Adipocyte (in vitro differentiated cells): Measurements from ENCODE around the gene SLC6A4.
A peak's percentile ranks its signal among the peaks of the same experiment; 100 is the strongest.
"Not testable (repeated sequence)": the region's sequence is repeated elsewhere in the genome, so short reads cannot be mapped to it uniquely, and the experiment has no call there.

ENCODE experiments used
- DNase-seq: peaks from one replicate; pipeline ENCODE4 v3.0.0-alpha.2; 2015; ENCODE audit warnings: low read depth
- H3K27me3 ChIP-seq: replicated peaks from 2 replicates; pipeline ENCODE4 v1.7.0; 2013; ENCODE audit warnings: mild to moderate bottlenecking, low read length, moderate library complexity; ENCODE audit not compliant: control insufficient read depth, insufficient read depth
- H3K36me3 ChIP-seq: 2 replicates; pipeline ENCODE4 v1.7.0; 2013; ENCODE audit warnings: low read length, mild to moderate bottlenecking, moderate library complexity; ENCODE audit not compliant: control insufficient read depth, insufficient read depth, severe bottlenecking
- H3K4me1 ChIP-seq: 2 replicates; pipeline ENCODE4 v1.7.0; 2013; ENCODE audit warnings: mild to moderate bottlenecking, low read length, moderate library complexity; ENCODE audit not compliant: control insufficient read depth, insufficient read depth
- H3K4me3 ChIP-seq: 2 replicates; pipeline ENCODE4 v1.7.0; 2013; ENCODE audit warnings: mild to moderate bottlenecking, low read length, moderate library complexity
- H3K9ac ChIP-seq: 2 replicates; pipeline ENCODE4 v1.7.0; 2013; ENCODE audit warnings: mild to moderate bottlenecking, low read length, moderate library complexity
- H3K9me3 ChIP-seq: 2 replicates; pipeline ENCODE4 v1.7.0; 2013; ENCODE audit warnings: mild to moderate bottlenecking, low read length, moderate library complexity; ENCODE audit not compliant: control insufficient read depth

Gene SLC6A4

DNA sequence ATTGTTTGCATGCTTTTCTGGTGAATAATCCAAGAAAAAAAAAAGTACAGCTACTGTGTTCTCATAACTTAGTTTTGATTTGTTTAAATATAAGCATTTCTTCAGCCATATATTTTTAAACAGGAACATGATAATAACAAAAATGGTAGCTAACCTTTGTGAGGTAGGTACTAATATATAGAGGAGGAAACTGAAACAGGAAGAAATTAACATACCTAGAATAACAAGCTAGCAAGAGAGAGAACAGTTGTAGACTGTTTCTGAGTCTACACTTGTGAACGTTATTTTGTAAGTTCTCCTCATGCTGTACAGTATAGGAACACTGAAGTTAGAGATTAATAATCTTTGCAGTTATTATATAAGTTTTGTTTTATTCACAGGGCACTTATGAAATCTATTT lies 69.5 kb downstream of the SLC6A4 start:
- Histone ChIP-seq H3K4me3 (no peak overlapping the region), H3K27me3 (no peaks in the 10 kb centered on the region), H3K4me1 (peaks cover 15% of the 10 kb centered on the region), H3K36me3 (peaks cover 28% of the 10 kb centered on the region), H3K9ac (no peak overlapping the region), H3K9me3 (no peaks in the 10 kb centered on the region)
- no peak for DNase-seq

- no peaks in the 10 kb centered on the region for H3K27me3 ChIP-seq
- H3K9me3 ChIP-seq = no peaks in the 10 kb centered on the region
- H3K36me3 ChIP-seq = peaks cover 27% of the 10 kb centered on the region
- peaks cover 18% of the 10 kb centered on the region for H3K4me1 ChIP-seq
- H3K4me3 ChIP-seq = no peak overlapping the region
- H3K9ac ChIP-seq = no peak overlapping the region
- DNase-seq = no peak
Measured at GRCh38 chr17:30165147-30165546, 70.3 kb downstream of the SLC6A4 start.

GRCh38 chr17:30164531-30164930 lies 71.0 kb downstream of the SLC6A4 start:
- Histone ChIP-seq H3K36me3 (peaks cover 25% of the 10 kb centered on the region), H3K9ac (no peak overlapping the region), H3K27me3 (no peaks in the 10 kb centered on the region)

GRCh38 chr17:30161601-30162000 lies 73.9 kb downstream of the SLC6A4 start:
- H3K27me3 ChIP-seq = no peaks in the 10 kb centered on the region
- H3K9me3 ChIP-seq = no peaks in the 10 kb centered on the region
- peaks cover 18% of the 10 kb centered on the region for H3K4me1 ChIP-seq
- peaks cover 34% of the 10 kb centered on the region for H3K36me3 ChIP-seq
- H3K4me3 ChIP-seq = no peak overlapping the region
- peak; percentile 24 for DNase-seq
- H3K9ac ChIP-seq = no peak overlapping the region

More at GRCh38 chr17:30164531-30164930, 71.0 kb downstream of the SLC6A4 start:
- no peaks in the 10 kb centered on the region for H3K9me3 ChIP-seq
- H3K4me3 ChIP-seq = no peak overlapping the region
- DNase-seq = no peak
- H3K4me1 ChIP-seq = peaks cover 18% of the 10 kb centered on the region

DNA sequence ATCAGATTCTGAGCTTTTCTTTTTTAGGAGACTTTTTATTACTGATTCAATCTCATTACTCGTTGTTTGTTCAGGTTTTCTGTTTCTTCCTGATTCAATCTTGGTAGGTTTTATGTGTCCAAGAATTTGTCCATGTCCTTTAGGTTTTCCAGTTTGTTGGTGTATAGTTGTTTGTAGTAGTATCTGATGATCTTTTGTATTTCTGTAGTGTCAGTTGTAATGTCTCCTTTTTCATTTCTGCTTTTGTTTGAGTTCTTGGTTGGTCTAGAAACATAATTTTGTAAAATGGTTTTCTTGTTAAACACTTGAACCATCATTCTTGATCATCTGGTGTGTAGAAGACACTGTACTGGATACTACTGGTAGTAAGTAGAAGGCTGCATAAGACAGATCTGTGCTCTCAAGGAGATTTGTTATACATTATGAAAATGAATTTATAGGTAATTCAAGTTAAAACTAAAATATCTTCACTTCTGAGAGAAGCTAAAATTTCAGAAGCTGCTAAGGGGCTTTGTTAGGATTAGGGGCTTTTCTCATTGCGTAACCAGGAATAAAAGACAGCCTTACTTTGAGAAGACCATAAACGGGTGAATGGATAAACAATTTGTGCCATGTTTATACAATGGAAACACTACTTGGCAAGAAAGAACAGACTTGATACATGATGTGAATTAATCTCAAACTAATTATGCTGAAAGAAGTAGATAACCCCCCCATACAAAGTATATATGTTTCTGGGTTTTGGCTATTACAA lies 74.9 kb downstream of the SLC6A4 start:
- Histone ChIP-seq H3K9ac (no peak overlapping the region), H3K4me1 (peaks cover 18% of the 10 kb centered on the region), H3K27me3 (no peaks in the 10 kb centered on the region), H3K4me3 (no peak overlapping the region), H3K9me3 (no peaks in the 10 kb centered on the region), H3K36me3 (peaks cover 35% of the 10 kb centered on the region)
- DNase-seq = no peak

- H3K4me3 ChIP-seq = no peak overlapping the region
- H3K36me3 ChIP-seq = peaks cover 25% of the 10 kb centered on the region
- no peaks in the 10 kb centered on the region for H3K9me3 ChIP-seq
- H3K27me3 ChIP-seq = no peaks in the 10 kb centered on the region
- H3K9ac ChIP-seq = no peak overlapping the region
- DNase-seq = no peak
- peaks cover 18% of the 10 kb centered on the region for H3K4me1 ChIP-seq
Measured at GRCh38 chr17:30158896-30159625, 76.4 kb downstream of the SLC6A4 start.

GRCh38 chr17:30155389-30155788 lies 80.1 kb downstream of the SLC6A4 start:
- H3K27me3 ChIP-seq = no peaks in the 10 kb centered on the region
- no peak overlapping the region for H3K9ac ChIP-seq
- H3K9me3 ChIP-seq = no peaks in the 10 kb centered on the region
- peaks cover 13% of the 10 kb centered on the region for H3K36me3 ChIP-seq
- DNase-seq = no peak
- H3K4me3 ChIP-seq = no peak overlapping the region
- no peaks in the 10 kb centered on the region for H3K4me1 ChIP-seq

DNA sequence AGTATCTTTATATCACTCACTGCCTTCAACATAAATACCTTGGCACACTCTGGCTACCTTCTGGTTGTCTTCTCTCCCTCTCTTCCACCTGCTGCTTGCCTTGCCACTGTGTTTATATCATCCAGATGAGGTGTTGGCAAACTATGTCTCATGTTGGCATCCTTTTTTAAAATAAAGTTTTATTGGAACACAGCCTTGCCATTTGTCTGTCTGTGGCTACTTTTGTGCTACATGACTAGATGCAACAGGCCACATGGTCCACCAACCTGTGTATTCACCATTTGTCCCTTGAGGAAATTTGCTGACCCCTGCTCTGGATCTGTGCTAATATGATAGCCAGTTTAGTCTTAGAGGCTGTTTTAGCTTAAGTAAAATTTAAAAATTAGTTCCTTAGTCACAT lies 82.0 kb downstream of the SLC6A4 start:
- Histone ChIP-seq H3K4me3 (no peak overlapping the region), H3K9me3 (no peaks in the 10 kb centered on the region), H3K27me3 (no peaks in the 10 kb centered on the region), H3K9ac (no peak overlapping the region), H3K4me1 (no peaks in the 10 kb centered on the region), H3K36me3 (peaks cover 13% of the 10 kb centered on the region)
- no peak for DNase-seq

DNA sequence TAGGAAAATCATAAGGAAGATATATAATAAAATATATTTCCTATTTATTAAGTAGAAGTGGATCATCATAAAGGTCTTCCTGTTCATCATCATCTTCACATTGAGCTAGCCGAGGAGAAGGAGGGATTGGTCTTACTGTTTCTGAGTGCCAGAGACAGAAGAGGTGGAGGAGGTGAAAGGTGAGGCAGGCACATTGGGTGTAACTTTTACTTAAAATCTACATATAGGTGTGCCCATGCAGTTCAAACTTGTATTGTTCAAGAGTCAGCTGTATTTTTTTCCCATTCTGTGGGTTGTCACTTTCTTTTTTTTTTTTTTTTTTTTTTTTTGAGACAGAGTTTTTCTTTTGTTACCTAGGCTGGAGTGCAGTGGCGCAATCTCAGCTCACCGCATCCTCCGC lies 84.0 kb downstream of the SLC6A4 start:
- Histone ChIP-seq H3K9ac (no peak overlapping the region), H3K4me3 (no peak overlapping the region), H3K27me3 (no peaks in the 10 kb centered on the region), H3K36me3 (no peaks in the 10 kb centered on the region), H3K9me3 (no peaks in the 10 kb centered on the region), H3K4me1 (no peaks in the 10 kb centered on the region)
- DNase-seq = no peak

GRCh38 chr17:30148376-30148775 lies 87.1 kb downstream of the SLC6A4 start:
- no peaks in the 10 kb centered on the region for H3K27me3 ChIP-seq
- H3K9ac ChIP-seq = no peak overlapping the region
- H3K4me1 ChIP-seq = no peaks in the 10 kb centered on the region
- no peaks in the 10 kb centered on the region for H3K9me3 ChIP-seq
- peaks cover 4% of the 10 kb centered on the region for H3K36me3 ChIP-seq
- DNase-seq = no peak
- H3K4me3 ChIP-seq = no peak overlapping the region

- not testable (repeated sequence) for H3K36me3 ChIP-seq, H3K27me3 ChIP-seq, H3K9ac ChIP-seq, H3K4me3 ChIP-seq, DNase-seq, H3K9me3 ChIP-seq, H3K4me1 ChIP-seq
Measured at GRCh38 chr17:30147860-30148259, 87.6 kb downstream of the SLC6A4 start.
